Osteocyte (in vitro differentiated cells): ENCODE results near the gene FAM32A. TPM values are rescaled to one million over a fixed set of nuclear protein-coding genes. Genes with fewer than 3 reads are reported as not detected.

ENCODE experiments used
- DNase-seq: peaks from one replicate; pipeline ENCODE4 v3.0.0; 2021; ENCODE audit warnings: mixed read lengths; ENCODE audit not compliant: unreplicated experiment; ENCODE audit errors: extremely low spot score
- H3K27ac Mint-ChIP-seq: one replicate; pipeline ENCODE4 v1.8.0; 2021; ENCODE audit warnings: mild to moderate bottlenecking, mixed read lengths; ENCODE audit not compliant: unreplicated experiment
- H3K27me3 Mint-ChIP-seq: one replicate; pipeline ENCODE4 v1.8.0; 2021; ENCODE audit warnings: mixed read lengths; ENCODE audit not compliant: unreplicated experiment
- H3K36me3 Mint-ChIP-seq: one replicate; pipeline ENCODE4 v1.8.0; 2021; ENCODE audit warnings: mixed read lengths; ENCODE audit not compliant: unreplicated experiment
- H3K4me1 Mint-ChIP-seq: one replicate; pipeline ENCODE4 v1.8.0; 2021; ENCODE audit warnings: mixed read lengths; ENCODE audit not compliant: unreplicated experiment
- H3K4me3 Mint-ChIP-seq: one replicate; pipeline ENCODE4 v1.8.0; 2021; ENCODE audit warnings: mild to moderate bottlenecking, moderate library complexity, mixed read lengths; ENCODE audit not compliant: unreplicated experiment
- H3K9me3 Mint-ChIP-seq: one replicate; pipeline ENCODE4 v1.8.0; 2021; ENCODE audit warnings: mixed read lengths; ENCODE audit not compliant: unreplicated experiment
- total RNA-seq: library from RNA; stranded (reverse); gene quantifications from 2 replicates; pipeline ENCODE4 v1.2.1, GENCODE V29; 2021
- TF ChIP-seq, protein P1 (sequence below): fragments of 200-600 bp; sonication (generic); IDR thresholded peaks from 2 replicates; pipeline ENCODE4 v1.5.0; 2021; ENCODE audit warnings: antibody characterized with exemption, mild to moderate bottlenecking, moderate library complexity

The FAM32A gene
- total RNA-seq, 1 donor from 2014 or later = 78.8 TPM

DNA sequence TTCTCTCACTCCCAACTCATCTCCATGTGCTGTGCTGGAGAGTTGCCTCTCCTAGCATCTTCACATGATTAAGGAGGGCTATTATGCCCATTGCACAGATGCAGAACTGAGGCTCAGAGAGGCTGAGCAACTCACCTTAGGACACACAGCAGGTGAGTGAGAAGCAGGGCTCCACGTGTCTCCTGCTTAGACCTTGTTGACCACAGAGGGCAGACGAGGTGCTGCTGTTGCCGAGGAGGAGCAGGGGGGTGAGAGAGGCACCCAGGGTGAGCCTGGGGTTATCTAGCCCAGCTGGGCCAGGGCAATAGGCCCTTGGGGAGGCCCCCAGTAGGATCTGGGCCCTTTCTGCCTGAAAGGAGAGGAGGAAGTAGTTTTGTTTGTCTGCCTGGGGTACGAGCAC, 44.2 kb upstream of the FAM32A start:
- no peak overlapping the region for H3K27ac Mint-ChIP-seq
- no peaks in the 10 kb centered on the region for H3K9me3 Mint-ChIP-seq
- no peaks in the 10 kb centered on the region for H3K4me1 Mint-ChIP-seq
- H3K36me3 Mint-ChIP-seq = peaks cover 2% of the 10 kb centered on the region
- no peak for DNase-seq
- TF ChIP-seq, protein P1, sequence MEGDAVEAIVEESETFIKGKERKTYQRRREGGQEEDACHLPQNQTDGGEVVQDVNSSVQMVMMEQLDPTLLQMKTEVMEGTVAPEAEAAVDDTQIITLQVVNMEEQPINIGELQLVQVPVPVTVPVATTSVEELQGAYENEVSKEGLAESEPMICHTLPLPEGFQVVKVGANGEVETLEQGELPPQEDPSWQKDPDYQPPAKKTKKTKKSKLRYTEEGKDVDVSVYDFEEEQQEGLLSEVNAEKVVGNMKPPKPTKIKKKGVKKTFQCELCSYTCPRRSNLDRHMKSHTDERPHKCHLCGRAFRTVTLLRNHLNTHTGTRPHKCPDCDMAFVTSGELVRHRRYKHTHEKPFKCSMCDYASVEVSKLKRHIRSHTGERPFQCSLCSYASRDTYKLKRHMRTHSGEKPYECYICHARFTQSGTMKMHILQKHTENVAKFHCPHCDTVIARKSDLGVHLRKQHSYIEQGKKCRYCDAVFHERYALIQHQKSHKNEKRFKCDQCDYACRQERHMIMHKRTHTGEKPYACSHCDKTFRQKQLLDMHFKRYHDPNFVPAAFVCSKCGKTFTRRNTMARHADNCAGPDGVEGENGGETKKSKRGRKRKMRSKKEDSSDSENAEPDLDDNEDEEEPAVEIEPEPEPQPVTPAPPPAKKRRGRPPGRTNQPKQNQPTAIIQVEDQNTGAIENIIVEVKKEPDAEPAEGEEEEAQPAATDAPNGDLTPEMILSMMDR = no peak
- H3K27me3 Mint-ChIP-seq = peaks cover 7% of the 10 kb centered on the region
- H3K4me3 Mint-ChIP-seq = no peak overlapping the region

DNA sequence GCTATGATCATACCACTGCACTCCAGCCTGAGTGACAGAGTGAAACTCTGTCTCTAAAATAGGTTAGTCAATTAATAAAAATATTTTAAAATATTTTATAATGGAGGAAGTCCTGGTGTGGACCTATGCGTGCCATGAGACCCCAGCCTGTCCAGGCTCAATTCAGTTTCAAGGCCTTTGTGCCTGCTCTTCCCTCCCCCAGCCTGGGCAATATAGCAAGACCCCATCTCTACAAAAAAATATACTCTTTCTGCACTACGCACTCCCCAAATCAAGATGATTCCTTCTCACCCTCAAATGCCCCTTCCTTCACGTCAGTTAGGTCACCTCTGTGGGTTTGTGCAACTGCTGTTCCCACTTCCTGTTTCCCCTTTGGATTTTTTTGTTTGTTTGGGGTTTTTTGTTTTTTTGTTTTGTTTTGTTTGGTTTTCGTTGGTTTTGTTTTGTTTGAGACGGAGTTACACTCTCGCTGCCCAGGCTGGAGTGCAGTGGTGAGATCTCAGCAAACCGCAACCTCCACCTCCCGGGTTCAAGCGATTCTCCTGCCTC, 43.1 kb upstream of the FAM32A start:
- TF ChIP-seq, protein P1 = no peak

DNA sequence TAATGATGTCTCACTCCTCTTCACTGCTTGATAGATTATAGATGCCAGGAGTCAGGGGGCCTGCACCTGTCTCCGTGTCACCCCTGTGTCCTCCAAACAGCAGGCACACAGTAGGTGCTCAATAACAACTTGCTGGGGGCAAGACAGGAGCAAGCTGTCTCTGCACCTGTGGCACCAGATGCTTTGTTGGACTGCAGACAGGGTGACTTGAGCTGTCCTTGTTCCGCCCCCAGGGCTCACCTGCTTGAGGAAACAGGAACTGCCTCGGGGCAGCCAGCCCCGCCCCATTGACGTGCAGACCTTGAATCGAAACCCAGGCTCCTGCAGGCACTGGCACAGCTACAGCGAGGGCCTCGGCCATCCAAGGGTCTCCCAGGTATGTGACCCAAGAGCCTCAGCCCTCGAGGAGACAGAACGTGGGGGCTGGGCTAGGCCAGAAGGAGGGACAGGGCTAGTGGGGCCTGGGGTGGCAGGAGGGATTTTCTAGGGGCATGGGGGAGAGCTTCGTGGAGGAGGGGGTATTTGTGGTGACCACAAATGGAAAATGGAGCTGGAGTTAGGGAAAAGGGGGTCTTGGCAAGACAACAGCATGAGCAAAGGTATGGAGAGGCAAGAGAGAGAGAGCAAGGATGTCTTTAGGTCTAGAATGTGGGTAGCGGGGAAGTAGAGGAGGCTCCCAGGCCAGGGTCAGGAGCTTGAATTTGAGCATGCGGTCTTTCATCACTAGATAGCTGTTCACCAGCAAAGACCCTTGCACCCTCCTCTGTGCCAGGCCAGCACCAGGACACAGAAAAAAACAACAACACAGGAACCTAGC, 41.6 kb upstream of the FAM32A start, which contains the start of gene HSH2D:
Gene HSH2D, plus strand, starts transcription at position 287 of the 817 bp plus-strand sequence. CDS start 5,066 bp downstream, outside the sequence.
- Mint-ChIP-seq H3K4me3 (no peak within 1 kb of the TSS), H3K36me3 (peaks cover 2% of the 10 kb centered on the region), H3K4me1 (no peaks in the 10 kb centered on the region), H3K27ac (no peak within 1 kb of the TSS), H3K27me3 (peaks cover 12% of the 10 kb centered on the region), H3K9me3 (no peaks in the 10 kb centered on the region)
- DNase-seq = no peak
- TF ChIP-seq, protein P1 = no peak

More for the DNA sequence above, 43.1 kb upstream of the FAM32A start:
- Mint-ChIP-seq H3K27ac (no peak overlapping the region), H3K4me3 (no peak overlapping the region), H3K27me3 (peaks cover 12% of the 10 kb centered on the region), H3K36me3 (peaks cover 2% of the 10 kb centered on the region), H3K9me3 (no peaks in the 10 kb centered on the region), H3K4me1 (no peaks in the 10 kb centered on the region)
- no peak for DNase-seq

DNA sequence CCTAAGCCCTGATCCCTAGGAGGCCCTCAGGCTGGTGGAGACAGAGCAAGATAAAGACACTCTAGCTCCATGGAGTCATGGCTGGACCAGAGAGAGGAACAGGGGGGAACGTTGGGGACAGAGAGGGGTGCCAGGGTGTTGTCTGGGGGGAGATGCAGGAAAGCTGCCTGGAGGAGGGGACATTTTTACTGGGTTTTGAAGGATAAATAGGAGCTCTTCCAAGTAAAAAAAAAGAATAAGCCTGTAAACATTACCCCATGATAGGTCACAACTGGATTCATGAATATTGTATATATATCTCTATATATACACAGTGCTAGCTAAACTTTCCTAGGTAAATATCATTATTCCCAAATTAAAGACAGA, 41.0 kb upstream of the FAM32A start:
- DNase-seq = no peak
- H3K4me3 Mint-ChIP-seq = no peak overlapping the region
- H3K27me3 Mint-ChIP-seq = peaks cover 12% of the 10 kb centered on the region
- H3K9me3 Mint-ChIP-seq = no peaks in the 10 kb centered on the region
- peaks cover 2% of the 10 kb centered on the region for H3K36me3 Mint-ChIP-seq
- TF ChIP-seq, protein P1 = no peak
- H3K27ac Mint-ChIP-seq = no peak overlapping the region
- peaks cover 2% of the 10 kb centered on the region for H3K4me1 Mint-ChIP-seq

DNA sequence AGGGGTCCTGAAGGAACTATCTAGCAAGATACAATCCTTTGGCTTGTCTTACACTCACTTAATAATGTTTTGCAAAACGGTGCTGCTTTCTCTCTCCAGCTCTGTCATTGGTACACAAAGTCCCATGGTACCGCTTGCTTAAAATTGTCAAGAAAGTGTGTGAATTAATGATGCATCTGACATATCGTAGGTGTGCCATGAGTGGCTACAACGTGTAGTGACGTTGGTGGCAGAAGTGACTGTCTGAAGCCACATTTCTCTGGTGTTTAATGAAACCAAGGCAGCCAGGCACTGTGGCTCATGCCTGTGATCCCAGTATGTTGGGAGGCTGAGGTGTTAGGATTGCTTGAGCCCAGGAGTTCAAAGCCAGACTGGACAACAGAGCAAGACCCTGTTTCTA, 39.1 kb upstream of the FAM32A start:
- no peak overlapping the region for H3K27ac Mint-ChIP-seq
- no peak overlapping the region for H3K4me3 Mint-ChIP-seq
- TF ChIP-seq, protein P1 = no peak
- no peak for DNase-seq
- H3K36me3 Mint-ChIP-seq = peaks cover 2% of the 10 kb centered on the region
- H3K9me3 Mint-ChIP-seq = no peaks in the 10 kb centered on the region
- peaks cover 3% of the 10 kb centered on the region for H3K4me1 Mint-ChIP-seq
- H3K27me3 Mint-ChIP-seq = peaks cover 12% of the 10 kb centered on the region
